Measurements from ENCODE around the gene PTPRD.

PTPRD gene

DNA sequence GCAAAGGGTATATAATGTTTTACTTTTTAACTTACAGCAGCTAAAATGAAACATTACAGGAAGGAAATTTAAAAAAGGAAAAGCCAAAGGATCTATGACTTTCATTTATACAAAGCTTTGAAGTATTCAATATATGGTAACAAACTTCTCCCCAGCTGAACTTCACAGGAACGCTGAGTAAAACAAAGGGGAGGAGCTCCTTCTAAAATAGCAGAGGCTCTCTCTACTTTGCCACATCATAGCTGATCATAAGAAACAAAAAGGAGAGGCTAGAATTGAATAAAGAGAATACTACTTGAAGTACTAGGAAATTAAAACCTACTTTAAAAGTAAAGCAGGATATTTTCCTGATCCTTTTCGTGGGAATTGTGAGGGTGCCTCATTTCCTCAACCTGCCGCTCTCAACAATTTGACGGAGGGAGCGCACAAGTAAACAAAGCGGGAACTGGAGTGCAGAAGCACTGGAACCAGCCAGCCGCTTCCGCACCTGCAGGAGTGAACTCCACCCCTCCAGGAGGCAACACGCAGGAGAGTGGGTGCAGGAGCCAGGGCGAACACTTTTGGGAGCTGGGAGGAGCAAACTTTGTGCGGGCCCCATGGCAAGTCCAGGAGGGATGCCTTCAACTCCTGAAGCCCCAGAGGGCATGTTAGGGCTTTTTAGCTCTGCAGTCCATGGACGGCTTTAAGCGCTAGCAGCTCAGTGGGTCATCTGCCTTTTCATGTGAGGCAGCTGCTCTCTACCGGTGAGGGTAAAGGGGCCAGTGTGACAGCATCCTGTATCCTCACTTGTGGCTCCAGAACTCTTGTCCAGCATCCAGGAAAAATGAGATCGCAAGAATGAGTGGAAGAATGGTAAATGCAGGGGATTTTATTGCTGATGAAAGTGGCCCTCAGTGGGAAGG, 757.4 kb downstream of the PTPRD start:
- Histone ChIP-seq H3K23ac (ENCODE audit: low read length) (no peak overlapping the region), H3K9me3 (ENCODE audit: insufficient read depth, low read depth, low read length) (no peaks in the 10 kb centered on the region), H3K14ac (ENCODE audit: low read length) (no peak overlapping the region), H3K9ac (ENCODE audit: low read length) (no peak overlapping the region), H2AFZ (ENCODE audit: insufficient read depth, low read length, poor library complexity) (no peak overlapping the region), H3K79me1 (ENCODE audit: low read length) (no peaks in the 10 kb centered on the region), H3K27ac (ENCODE audit: low read depth, low read length) (no peak overlapping the region), H4K91ac (ENCODE audit: low read depth, low read length) (no peak overlapping the region), H3K36me3 (ENCODE audit: control insufficient read depth in 1 of 2, insufficient read depth in 2 of 2, low read length in 2 of 2) (no peaks in the 10 kb centered on the region), H3K18ac (ENCODE audit: low read length) (no peak overlapping the region), H4K8ac (ENCODE audit: low read depth, low read length) (no peak overlapping the region), H2BK5ac (ENCODE audit: low read depth, low read length, poor library complexity) (no peak overlapping the region), H2BK120ac (ENCODE audit: insufficient read depth, low read length, poor library complexity) (no peak overlapping the region), H2AK5ac (ENCODE audit: low read length) (no peak overlapping the region), H2BK12ac (ENCODE audit: low read length) (no peak overlapping the region), H3K27me3 (ENCODE audit: insufficient read depth, low read length) (no peaks in the 10 kb centered on the region), H3K4me3 (ENCODE audit: low read depth, low read length) (no peak overlapping the region), H3K79me2 (ENCODE audit: control insufficient read depth, insufficient read depth, low read length, poor library complexity) (no peaks in the 10 kb centered on the region), H4K12ac (ENCODE audit: low read depth, low read length) (no peak overlapping the region), H3K4ac (ENCODE audit: low read depth, low read length) (no peak overlapping the region), H3K4me2 (ENCODE audit: low read length) (no peak overlapping the region), H3K4me1 (ENCODE audit: control insufficient read depth in 1 of 2, insufficient read depth in 2 of 2, low read length in 2 of 2) (no peaks in the 10 kb centered on the region)
- no CpG with 5 or more reads among the region's 15 CpGs for WGBS (ENCODE audit: extremely low coverage, insufficient coverage, insufficient read length)
- no peak for DNase-seq

DNA sequence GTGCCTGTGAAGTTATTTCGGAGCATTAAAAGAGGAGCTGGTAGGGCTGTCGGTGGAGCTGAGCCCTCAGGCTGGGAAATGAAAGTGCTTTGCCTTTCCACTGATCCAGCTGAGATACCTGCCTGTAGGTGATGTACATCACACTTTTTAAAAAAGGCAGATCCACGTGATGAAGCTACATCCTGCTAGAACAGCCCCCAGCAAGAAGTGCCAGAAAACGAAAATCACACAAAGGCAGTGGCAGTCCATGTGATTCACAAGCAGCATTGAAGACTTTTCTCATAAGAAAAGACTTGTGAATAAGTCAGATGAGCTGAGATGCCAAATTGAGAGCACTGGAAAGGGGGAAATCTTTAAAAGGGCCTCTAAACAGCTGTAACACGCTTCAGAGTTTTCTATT, 765.1 kb downstream of the PTPRD start:
- no peak overlapping the region for H4K8ac ChIP-seq (ENCODE audit: low read depth, low read length)
- WGBS (ENCODE audit: extremely low coverage, insufficient coverage, insufficient read length): no CpG with 5 or more reads among the region's 5 CpGs

DNA sequence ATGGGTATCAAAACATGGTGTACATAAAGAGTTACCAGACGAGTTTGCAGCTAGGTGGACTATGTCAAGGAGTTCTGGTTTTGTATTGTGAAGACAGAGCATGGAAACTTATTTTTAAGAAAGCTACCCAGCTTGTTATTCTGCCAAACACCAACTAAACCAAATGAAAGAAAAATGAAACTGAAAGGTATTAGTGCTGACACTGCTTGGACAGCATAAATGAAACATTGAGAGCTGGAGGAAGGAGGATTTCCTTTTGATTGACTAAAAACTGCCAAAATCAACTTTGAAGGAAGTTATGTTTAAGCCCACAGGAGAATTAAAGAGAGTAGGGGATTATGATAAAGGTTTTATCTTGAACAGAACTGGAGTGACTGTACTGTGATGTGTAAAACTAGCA, 766.2 kb downstream of the PTPRD start:
- no peak overlapping the region for H2AFZ ChIP-seq (ENCODE audit: insufficient read depth, low read length, poor library complexity)
- H3K18ac ChIP-seq (ENCODE audit: low read length): no peak overlapping the region
- H4K12ac ChIP-seq (ENCODE audit: low read depth, low read length): no peak overlapping the region
- no peaks in the 10 kb centered on the region for H3K79me2 ChIP-seq (ENCODE audit: control insufficient read depth, insufficient read depth, low read length, poor library complexity)
- no peak overlapping the region for H2BK12ac ChIP-seq (ENCODE audit: low read length)
- H3K4me3 ChIP-seq (ENCODE audit: low read depth, low read length): no peak overlapping the region
- H4K91ac ChIP-seq (ENCODE audit: low read depth, low read length): no peak overlapping the region
- no peak overlapping the region for H2AK5ac ChIP-seq (ENCODE audit: low read length)
- H3K23ac ChIP-seq (ENCODE audit: low read length): no peak overlapping the region
- H4K8ac ChIP-seq (ENCODE audit: low read depth, low read length): no peak overlapping the region
- no peaks in the 10 kb centered on the region for H3K27me3 ChIP-seq (ENCODE audit: insufficient read depth, low read length)
- no peaks in the 10 kb centered on the region for H3K4me1 ChIP-seq (ENCODE audit: control insufficient read depth in 1 of 2, insufficient read depth in 2 of 2, low read length in 2 of 2)
- H3K79me1 ChIP-seq (ENCODE audit: low read length): no peaks in the 10 kb centered on the region
- DNase-seq: no peak
- H3K9me3 ChIP-seq (ENCODE audit: insufficient read depth, low read depth, low read length): no peaks in the 10 kb centered on the region
- no peak overlapping the region for H2BK120ac ChIP-seq (ENCODE audit: insufficient read depth, low read length, poor library complexity)
- no CpG with 5 or more reads among the region's 1 CpG for WGBS (ENCODE audit: extremely low coverage, insufficient coverage, insufficient read length)
- no peak overlapping the region for H2BK5ac ChIP-seq (ENCODE audit: low read depth, low read length, poor library complexity)
- H3K9ac ChIP-seq (ENCODE audit: low read length): no peak overlapping the region
- H3K4ac ChIP-seq (ENCODE audit: low read depth, low read length): no peak overlapping the region
- no peak overlapping the region for H3K4me2 ChIP-seq (ENCODE audit: low read length)
- H3K27ac ChIP-seq (ENCODE audit: low read depth, low read length): no peak overlapping the region
- no peaks in the 10 kb centered on the region for H3K36me3 ChIP-seq (ENCODE audit: control insufficient read depth in 1 of 2, insufficient read depth in 2 of 2, low read length in 2 of 2)
- no peak overlapping the region for H3K14ac ChIP-seq (ENCODE audit: low read length)

More for the DNA sequence above, 765.1 kb downstream of the PTPRD start:
- no peak overlapping the region for H2AFZ ChIP-seq (ENCODE audit: insufficient read depth, low read length, poor library complexity)
- H3K14ac ChIP-seq (ENCODE audit: low read length): no peak overlapping the region
- H3K79me2 ChIP-seq (ENCODE audit: control insufficient read depth, insufficient read depth, low read length, poor library complexity): no peaks in the 10 kb centered on the region
- DNase-seq: no peak
- no peak overlapping the region for H3K4me3 ChIP-seq (ENCODE audit: low read depth, low read length)
- H2BK12ac ChIP-seq (ENCODE audit: low read length): no peak overlapping the region
- no peak overlapping the region for H2BK120ac ChIP-seq (ENCODE audit: insufficient read depth, low read length, poor library complexity)
- no peak overlapping the region for H3K18ac ChIP-seq (ENCODE audit: low read length)
- no peaks in the 10 kb centered on the region for H3K79me1 ChIP-seq (ENCODE audit: low read length)
- no peak overlapping the region for H4K12ac ChIP-seq (ENCODE audit: low read depth, low read length)
- H2BK5ac ChIP-seq (ENCODE audit: low read depth, low read length, poor library complexity): no peak overlapping the region
- no peak overlapping the region for H3K9ac ChIP-seq (ENCODE audit: low read length)
- no peak overlapping the region for H3K4ac ChIP-seq (ENCODE audit: low read depth, low read length)
- no peaks in the 10 kb centered on the region for H3K9me3 ChIP-seq (ENCODE audit: insufficient read depth, low read depth, low read length)
- H3K4me2 ChIP-seq (ENCODE audit: low read length): no peak overlapping the region
- H3K23ac ChIP-seq (ENCODE audit: low read length): no peak overlapping the region
- H3K27ac ChIP-seq (ENCODE audit: low read depth, low read length): no peak overlapping the region
- no peak overlapping the region for H2AK5ac ChIP-seq (ENCODE audit: low read length)
- no peaks in the 10 kb centered on the region for H3K36me3 ChIP-seq (ENCODE audit: control insufficient read depth in 1 of 2, insufficient read depth in 2 of 2, low read length in 2 of 2)
- H3K27me3 ChIP-seq (ENCODE audit: insufficient read depth, low read length): no peaks in the 10 kb centered on the region
- no peak overlapping the region for H4K91ac ChIP-seq (ENCODE audit: low read depth, low read length)
- H3K4me1 ChIP-seq (ENCODE audit: control insufficient read depth in 1 of 2, insufficient read depth in 2 of 2, low read length in 2 of 2): no peaks in the 10 kb centered on the region

DNA sequence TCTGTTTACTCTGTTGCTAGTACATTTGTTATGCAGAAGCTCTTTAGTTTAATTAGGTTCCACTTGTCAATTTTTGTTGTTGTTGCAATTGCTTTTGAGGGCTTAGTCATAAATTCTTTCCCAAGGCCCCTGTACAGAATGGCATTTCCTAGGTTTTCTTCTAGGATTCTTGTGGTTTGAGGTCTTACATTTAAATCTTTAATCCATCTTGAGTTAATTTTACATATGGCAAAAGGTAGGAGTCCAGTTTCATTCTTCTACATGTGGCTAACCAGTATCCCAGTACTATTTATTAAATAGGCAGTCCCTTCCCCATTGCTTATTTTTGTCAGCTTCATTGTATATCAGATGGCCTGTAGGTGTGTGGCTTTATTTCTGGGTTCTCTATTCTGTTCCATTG, 792.4 kb downstream of the PTPRD start:
- Histone ChIP-seq H3K79me2 (ENCODE audit: control insufficient read depth, insufficient read depth, low read length, poor library complexity) (no peaks in the 10 kb centered on the region), H3K27me3 (ENCODE audit: insufficient read depth, low read length) (no peaks in the 10 kb centered on the region), H4K12ac (ENCODE audit: low read depth, low read length) (no peak overlapping the region), H2BK5ac (ENCODE audit: low read depth, low read length, poor library complexity) (no peak overlapping the region), H3K9me3 (ENCODE audit: insufficient read depth, low read depth, low read length) (no peaks in the 10 kb centered on the region), H3K27ac (ENCODE audit: low read depth, low read length) (no peak overlapping the region), H3K23ac (ENCODE audit: low read length) (no peak overlapping the region), H2AK5ac (ENCODE audit: low read length) (no peak overlapping the region), H4K8ac (ENCODE audit: low read depth, low read length) (no peak overlapping the region), H3K14ac (ENCODE audit: low read length) (no peak overlapping the region), H3K9ac (ENCODE audit: low read length) (no peak overlapping the region), H3K18ac (ENCODE audit: low read length) (no peak overlapping the region), H3K36me3 (ENCODE audit: control insufficient read depth in 1 of 2, insufficient read depth in 2 of 2, low read length in 2 of 2) (no peaks in the 10 kb centered on the region), H2BK120ac (ENCODE audit: insufficient read depth, low read length, poor library complexity) (no peak overlapping the region), H3K79me1 (ENCODE audit: low read length) (no peaks in the 10 kb centered on the region), H4K91ac (ENCODE audit: low read depth, low read length) (no peak overlapping the region), H2AFZ (ENCODE audit: insufficient read depth, low read length, poor library complexity) (no peak overlapping the region), H3K4ac (ENCODE audit: low read depth, low read length) (no peak overlapping the region), H3K4me1 (ENCODE audit: control insufficient read depth in 1 of 2, insufficient read depth in 2 of 2, low read length in 2 of 2) (no peaks in the 10 kb centered on the region), H3K4me3 (ENCODE audit: low read depth, low read length) (no peak overlapping the region), H3K4me2 (ENCODE audit: low read length) (no peak overlapping the region), H2BK12ac (ENCODE audit: low read length) (no peak overlapping the region)
- DNase-seq: no peak
